Measurements from ENCODE around the gene PAM.

DNA sequence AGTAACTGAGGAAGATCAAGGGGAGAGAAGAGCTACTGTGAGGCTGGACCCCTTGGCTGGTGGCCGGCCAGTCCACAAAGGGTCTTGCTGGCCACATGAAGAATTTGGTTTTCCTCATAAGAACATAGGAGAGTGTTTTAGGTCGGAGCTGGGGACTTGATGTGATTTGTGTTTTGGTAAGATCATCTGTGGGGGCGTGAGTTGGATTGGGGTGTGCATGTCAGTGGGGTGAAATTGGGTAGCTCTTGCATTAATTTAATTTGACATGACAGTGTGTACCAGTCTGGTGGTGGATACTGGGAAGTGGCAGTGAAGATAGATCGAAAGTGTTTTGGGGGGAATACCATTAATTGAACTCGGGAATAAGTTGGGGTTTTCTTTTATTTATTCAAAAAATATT, 8.6 kb downstream of the PAM start:
- TF ChIP-seq POLR2A (IDR thresholded peaks at IDR 0.05) = no peak
- TF ChIP-seq, protein P1, sequence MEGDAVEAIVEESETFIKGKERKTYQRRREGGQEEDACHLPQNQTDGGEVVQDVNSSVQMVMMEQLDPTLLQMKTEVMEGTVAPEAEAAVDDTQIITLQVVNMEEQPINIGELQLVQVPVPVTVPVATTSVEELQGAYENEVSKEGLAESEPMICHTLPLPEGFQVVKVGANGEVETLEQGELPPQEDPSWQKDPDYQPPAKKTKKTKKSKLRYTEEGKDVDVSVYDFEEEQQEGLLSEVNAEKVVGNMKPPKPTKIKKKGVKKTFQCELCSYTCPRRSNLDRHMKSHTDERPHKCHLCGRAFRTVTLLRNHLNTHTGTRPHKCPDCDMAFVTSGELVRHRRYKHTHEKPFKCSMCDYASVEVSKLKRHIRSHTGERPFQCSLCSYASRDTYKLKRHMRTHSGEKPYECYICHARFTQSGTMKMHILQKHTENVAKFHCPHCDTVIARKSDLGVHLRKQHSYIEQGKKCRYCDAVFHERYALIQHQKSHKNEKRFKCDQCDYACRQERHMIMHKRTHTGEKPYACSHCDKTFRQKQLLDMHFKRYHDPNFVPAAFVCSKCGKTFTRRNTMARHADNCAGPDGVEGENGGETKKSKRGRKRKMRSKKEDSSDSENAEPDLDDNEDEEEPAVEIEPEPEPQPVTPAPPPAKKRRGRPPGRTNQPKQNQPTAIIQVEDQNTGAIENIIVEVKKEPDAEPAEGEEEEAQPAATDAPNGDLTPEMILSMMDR (IDR thresholded peaks at IDR 0.05) = no peak
